IMR-90 (cell line): ENCODE data around the gene SLC25A26.

Source experiments
- BHLHE40 ChIP-seq: fragments of 150-350 bp; IDR thresholded peaks from 2 replicates; pipeline ENCODE4 v1.6.1; 2016; ENCODE audit warnings: mild to moderate bottlenecking, low read depth, low read length
- CEBPB ChIP-seq: IDR thresholded peaks from 2 replicates; pipeline ENCODE4 v1.6.1; 2012; ENCODE audit warnings: low read depth, low read length, improper control_type of control experiment
- CTCF ChIP-seq: conservative IDR thresholded peaks from 2 replicates; pipeline ENCODE4 v1.5.1; 2012; ENCODE audit warnings: mild to moderate bottlenecking, low read depth, low read length, improper control_type of control experiment
- ELK1 ChIP-seq: fragments of 150-350 bp; IDR thresholded peaks from 2 replicates; pipeline ENCODE4 v1.6.1; 2016; ENCODE audit warnings: low read depth, mild to moderate bottlenecking, low read length, moderate library complexity, borderline replicate concordance
- FOS ChIP-seq: fragments of 150-350 bp; IDR thresholded peaks from 2 replicates; pipeline ENCODE4 v1.6.1; 2016; ENCODE audit warnings: low read depth, low read length
- NFE2L2 ChIP-seq: fragments of 150-350 bp; IDR thresholded peaks from 2 replicates; pipeline ENCODE4 v1.6.1; 2016; ENCODE audit warnings: low read depth, mild to moderate bottlenecking, low read length
- POLR2A ChIP-seq: IDR thresholded peaks from 2 replicates; pipeline ENCODE4 v1.6.1; 2012; ENCODE audit warnings: mild to moderate bottlenecking, low read depth, low read length
- RAD21 ChIP-seq: IDR thresholded peaks from 2 replicates; pipeline ENCODE4 v1.6.1; 2012; ENCODE audit warnings: low read length, improper control_type of control experiment
- RCOR1 ChIP-seq: IDR thresholded peaks from 2 replicates; pipeline ENCODE4 v1.6.1; 2012; ENCODE audit warnings: mild to moderate bottlenecking, low read length, improper control_type of control experiment; ENCODE audit not compliant: insufficient replicate concordance
- RFX5 ChIP-seq: IDR thresholded peaks from 2 replicates; pipeline ENCODE4 v1.8.0; 2012; ENCODE audit warnings: low read depth, mild to moderate bottlenecking, low read length, moderate library complexity
- USF2 ChIP-seq: fragments of 150-350 bp; IDR thresholded peaks from 2 replicates; pipeline ENCODE4 v1.6.1; 2017; ENCODE audit warnings: mild to moderate bottlenecking, antibody characterized with exemption, low read length, low read depth

GRCh38 chr3:66208189-66208588 lies 12.6 kb upstream of the SLC25A26 start:
- TF ChIP-seq POLR2A, result no peak
- TF ChIP-seq FOS, result no peak
- no peak for TF ChIP-seq RFX5
- TF ChIP-seq CTCF, result no peak
- no peak for TF ChIP-seq RAD21
- TF ChIP-seq BHLHE40, result no peak
- TF ChIP-seq CEBPB, result no peak
- no peak for TF ChIP-seq NFE2L2
- no peak for TF ChIP-seq RCOR1
- no peak for TF ChIP-seq ELK1
- TF ChIP-seq USF2, result no peak
